ENCODE measurements around the gene NACC2.

DNA sequence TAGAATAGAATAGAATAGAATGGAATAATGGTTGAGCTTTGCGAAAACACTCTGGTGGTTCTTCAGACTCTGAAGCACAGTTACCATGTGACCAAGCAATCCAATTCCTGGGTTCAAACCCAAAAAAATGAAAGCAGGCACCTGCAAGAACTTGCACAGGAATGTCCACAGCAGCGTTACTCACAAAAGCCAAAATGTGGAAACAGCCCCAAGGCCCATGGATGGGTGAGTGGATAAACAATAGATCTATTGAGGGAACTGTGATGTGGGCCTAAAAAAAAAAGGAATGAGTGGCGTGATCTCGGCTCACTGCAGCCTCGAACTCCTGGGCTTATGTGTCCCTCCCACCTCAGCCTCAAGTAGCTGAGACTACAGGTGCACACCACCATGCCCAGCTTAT lies 45.0 kb upstream of the NACC2 start:
- TF ChIP-seq, protein P1, sequence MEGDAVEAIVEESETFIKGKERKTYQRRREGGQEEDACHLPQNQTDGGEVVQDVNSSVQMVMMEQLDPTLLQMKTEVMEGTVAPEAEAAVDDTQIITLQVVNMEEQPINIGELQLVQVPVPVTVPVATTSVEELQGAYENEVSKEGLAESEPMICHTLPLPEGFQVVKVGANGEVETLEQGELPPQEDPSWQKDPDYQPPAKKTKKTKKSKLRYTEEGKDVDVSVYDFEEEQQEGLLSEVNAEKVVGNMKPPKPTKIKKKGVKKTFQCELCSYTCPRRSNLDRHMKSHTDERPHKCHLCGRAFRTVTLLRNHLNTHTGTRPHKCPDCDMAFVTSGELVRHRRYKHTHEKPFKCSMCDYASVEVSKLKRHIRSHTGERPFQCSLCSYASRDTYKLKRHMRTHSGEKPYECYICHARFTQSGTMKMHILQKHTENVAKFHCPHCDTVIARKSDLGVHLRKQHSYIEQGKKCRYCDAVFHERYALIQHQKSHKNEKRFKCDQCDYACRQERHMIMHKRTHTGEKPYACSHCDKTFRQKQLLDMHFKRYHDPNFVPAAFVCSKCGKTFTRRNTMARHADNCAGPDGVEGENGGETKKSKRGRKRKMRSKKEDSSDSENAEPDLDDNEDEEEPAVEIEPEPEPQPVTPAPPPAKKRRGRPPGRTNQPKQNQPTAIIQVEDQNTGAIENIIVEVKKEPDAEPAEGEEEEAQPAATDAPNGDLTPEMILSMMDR (IDR thresholded peaks at IDR 0.05; ENCODE audit: control extremely low read depth in 1 of 3, insufficient read depth in 1 of 3, low read depth in 1 of 3, low read length in 3 of 3) = no peak
- TF ChIP-seq, protein P2, sequence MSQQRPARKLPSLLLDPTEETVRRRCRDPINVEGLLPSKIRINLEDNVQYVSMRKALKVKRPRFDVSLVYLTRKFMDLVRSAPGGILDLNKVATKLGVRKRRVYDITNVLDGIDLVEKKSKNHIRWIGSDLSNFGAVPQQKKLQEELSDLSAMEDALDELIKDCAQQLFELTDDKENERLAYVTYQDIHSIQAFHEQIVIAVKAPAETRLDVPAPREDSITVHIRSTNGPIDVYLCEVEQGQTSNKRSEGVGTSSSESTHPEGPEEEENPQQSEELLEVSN (IDR thresholded peaks at IDR 0.05) = no peak
- TF ChIP-seq, protein P3, sequence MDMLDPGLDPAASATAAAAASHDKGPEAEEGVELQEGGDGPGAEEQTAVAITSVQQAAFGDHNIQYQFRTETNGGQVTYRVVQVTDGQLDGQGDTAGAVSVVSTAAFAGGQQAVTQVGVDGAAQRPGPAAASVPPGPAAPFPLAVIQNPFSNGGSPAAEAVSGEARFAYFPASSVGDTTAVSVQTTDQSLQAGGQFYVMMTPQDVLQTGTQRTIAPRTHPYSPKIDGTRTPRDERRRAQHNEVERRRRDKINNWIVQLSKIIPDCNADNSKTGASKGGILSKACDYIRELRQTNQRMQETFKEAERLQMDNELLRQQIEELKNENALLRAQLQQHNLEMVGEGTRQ (IDR thresholded peaks at IDR 0.05; ENCODE audit: low read length) = no peak
- TF ChIP-seq, protein P4, sequence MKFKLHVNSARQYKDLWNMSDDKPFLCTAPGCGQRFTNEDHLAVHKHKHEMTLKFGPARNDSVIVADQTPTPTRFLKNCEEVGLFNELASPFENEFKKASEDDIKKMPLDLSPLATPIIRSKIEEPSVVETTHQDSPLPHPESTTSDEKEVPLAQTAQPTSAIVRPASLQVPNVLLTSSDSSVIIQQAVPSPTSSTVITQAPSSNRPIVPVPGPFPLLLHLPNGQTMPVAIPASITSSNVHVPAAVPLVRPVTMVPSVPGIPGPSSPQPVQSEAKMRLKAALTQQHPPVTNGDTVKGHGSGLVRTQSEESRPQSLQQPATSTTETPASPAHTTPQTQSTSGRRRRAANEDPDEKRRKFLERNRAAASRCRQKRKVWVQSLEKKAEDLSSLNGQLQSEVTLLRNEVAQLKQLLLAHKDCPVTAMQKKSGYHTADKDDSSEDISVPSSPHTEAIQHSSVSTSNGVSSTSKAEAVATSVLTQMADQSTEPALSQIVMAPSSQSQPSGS (IDR thresholded peaks at IDR 0.05; ENCODE audit: low read length) = no peak
- TF ChIP-seq, protein P5, sequence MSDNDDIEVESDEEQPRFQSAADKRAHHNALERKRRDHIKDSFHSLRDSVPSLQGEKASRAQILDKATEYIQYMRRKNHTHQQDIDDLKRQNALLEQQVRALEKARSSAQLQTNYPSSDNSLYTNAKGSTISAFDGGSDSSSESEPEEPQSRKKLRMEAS (IDR thresholded peaks at IDR 0.05) = no peak
- no peak for TF ChIP-seq POLR2A (IDR thresholded peaks at IDR 0.05; ENCODE audit: control extremely low read depth in 1 of 2, low read depth in 2 of 2, low read length in 2 of 2)
- TF ChIP-seq SP4 (IDR thresholded peaks at IDR 0.05; ENCODE audit: low read length) = no peak
- TF ChIP-seq JUND (IDR thresholded peaks at IDR 0.05; ENCODE audit: low read length) = no peak
- no peak for TF ChIP-seq RAD21 (IDR thresholded peaks at IDR 0.05 in 1 of 2, conservative IDR thresholded peaks at IDR 0.05 in 1 of 2; ENCODE audit: low read depth in 2 of 2, low read length in 2 of 2)
- TF ChIP-seq BCL11A (IDR thresholded peaks at IDR 0.05; ENCODE audit: low read depth in 2 of 2, low read length in 2 of 2) = no peak
- no peak for TF ChIP-seq HDAC6 (IDR thresholded peaks at IDR 0.05; ENCODE audit: low read depth, low read length)
- no peak for TF ChIP-seq SRF (IDR thresholded peaks at IDR 0.05; ENCODE audit: low read depth, low read length)
- TF ChIP-seq PHF8 (conservative IDR thresholded peaks at IDR 0.05; ENCODE audit: low read depth, low read length) = no peak
- TF ChIP-seq EZH2 (IDR thresholded peaks at IDR 0.05; ENCODE audit: low read depth, low read length, severe bottlenecking) = no peak
